Measurements from ENCODE around the gene TMEM120B. TPM values are rescaled to one million over a fixed set of nuclear protein-coding genes. Genes with fewer than 3 reads are reported as not detected.

The TMEM120B gene
- total RNA-seq, 1 experiment from 2014 or later, result 18.5 TPM

DNA sequence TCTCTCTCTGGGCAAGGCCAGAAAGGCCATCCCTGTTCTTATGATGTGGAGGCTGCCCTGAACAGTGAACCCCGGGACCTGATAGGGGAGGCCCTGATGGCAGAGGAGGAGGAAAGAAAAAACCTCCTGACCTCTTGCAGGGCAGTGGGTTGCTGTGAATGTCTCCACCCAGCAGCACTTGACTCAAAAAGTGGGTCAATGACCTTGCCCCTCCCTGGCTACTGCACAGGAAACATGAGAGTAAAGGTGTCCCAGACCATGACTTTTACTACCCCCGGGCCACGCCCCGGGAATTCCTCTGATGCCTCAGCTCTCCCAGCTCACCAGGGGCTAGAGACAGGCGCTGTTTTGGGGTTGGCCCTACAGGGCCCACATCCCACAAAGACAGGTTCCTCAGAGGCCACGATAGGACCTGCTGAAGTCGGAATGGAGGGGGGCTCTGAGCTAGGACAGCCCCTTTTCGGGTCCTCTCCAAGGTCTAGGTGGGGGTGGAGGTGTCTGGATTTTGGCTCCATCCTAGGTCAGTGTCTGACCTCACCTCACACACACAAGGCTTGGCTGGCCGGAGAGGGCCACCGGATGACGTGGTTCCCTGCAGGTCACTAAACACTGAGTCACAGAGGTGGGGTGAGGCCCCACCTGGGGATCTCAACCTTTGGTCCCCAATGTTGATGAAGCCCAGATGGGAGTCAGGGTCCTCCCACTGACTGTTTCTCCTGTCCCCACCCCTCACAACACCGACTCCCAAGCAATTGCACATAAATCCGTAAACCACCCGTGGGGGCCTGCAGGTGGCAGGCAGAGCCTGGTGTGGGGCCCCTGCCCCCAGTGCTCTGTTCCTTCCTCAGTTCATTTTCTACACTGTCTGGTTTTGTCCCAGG is 79.4 kb downstream of the TMEM120B start:
- Histone ChIP-seq H3K9me2 (replicated peaks; ENCODE audit: low read length) (no peaks in the 10 kb centered on the region), H3F3A (ENCODE audit: low read length, unreplicated experiment) (no peaks in the 10 kb centered on the region), H3K4me2 (ENCODE audit: low read length) (peak overlapping the region; percentile 93), H3K4me1 (ENCODE audit: insufficient read depth, low read length) (peaks cover 76% of the 10 kb centered on the region), H2AFZ (ENCODE audit: low read length) (no peak overlapping the region), H3K27ac (ENCODE audit: low read length) (peak overlapping the region; percentile 96), H3K9me3 (ENCODE audit: low read length) (no peaks in the 10 kb centered on the region), H4K20me1 (ENCODE audit: low read length) (0 out of 2 replicates have a peak, but pooled peaks cover 3% of the 10 kb centered on the region), H3K27me3 (ENCODE audit: low read length) (no peaks in the 10 kb centered on the region), H3K36me3 (ENCODE audit: low read depth, low read length) (peaks cover 13% of the 10 kb centered on the region; the same call in 1 of the 2 replicates), H3K9ac (ENCODE audit: low read length) (peak overlapping the region; percentile 94), H3K79me2 (ENCODE audit: low read length) (peaks cover 82% of the 10 kb centered on the region), H3K4me3 (ENCODE audit: low read length) (peak overlapping the region; percentile 84)
- ChIA-PET CTCF (interaction anchor here (0.5 to 0.6 kb wide), 3 partner anchors 94 to 315 kb away, joined by 3 to 4 read pairs (median 3); no protein-coding TSS in a partner anchor), POLR2A (ENCODE audit: unreplicated experiment) (interaction anchor here (0.7 to 1.4 kb wide), 4 partner anchors 17 to 317 kb away, joined by 4 to 8 read pairs (median 5); no protein-coding TSS in a partner anchor)
- BruUV-seq (replicated peaks), result no TSS peak
- DNase-seq, result peak; percentile 96
- intact Hi-C loops (cut with micrococcal nuclease), result loop anchor here (5.0 to 10.0 kb wide), 3 partner anchors 80 to 233 kb away; partner anchors contain the start of genes BCL7A, ORAI1 and TMEM120B
- TF ChIP-seq CTCF (conservative IDR thresholded peaks at IDR 0.05; ENCODE audit: low read depth, low read length), result peak; percentile 21; the same call in 1 of the 2 replicates
- no peak for TF ChIP-seq EZH2phosphoT487 (IDR thresholded peaks at IDR 0.05; ENCODE audit: borderline replicate concordance, low read length)
- TF ChIP-seq EZH2 (IDR thresholded peaks at IDR 0.05; ENCODE audit: low read length, unreplicated experiment), result no peak
- peak; percentile 27 for ATAC-seq

- TF ChIP-seq EZH2 (IDR thresholded peaks at IDR 0.05; ENCODE audit: low read length, unreplicated experiment) (no peak), CTCF (conservative IDR thresholded peaks at IDR 0.05; ENCODE audit: low read depth, low read length) (no peak; the same call in 1 of the 2 replicates), EZH2phosphoT487 (IDR thresholded peaks at IDR 0.05; ENCODE audit: borderline replicate concordance, low read length) (no peak)
- H3K27ac ChIP-seq (ENCODE audit: low read length), result peak overlapping the region; percentile 96
- ATAC-seq, result no peak
- H3K9ac ChIP-seq (ENCODE audit: low read length), result peak overlapping the region; percentile 94
- TSS peak; percentile 90 for BruUV-seq (replicated peaks)
- ChIA-PET POLR2A (ENCODE audit: unreplicated experiment) (interaction anchor here (0.7 to 1.0 kb wide), 3 partner anchors 19 to 316 kb away, joined by 4 to 13 read pairs (median 4); no protein-coding TSS in a partner anchor), CTCF (interaction anchor here (0.5 to 3.9 kb wide), 4 partner anchors 17 to 99 kb away, joined by 3 to 45 read pairs (median 4); no protein-coding TSS in a partner anchor)
- H3K36me3 ChIP-seq (ENCODE audit: low read depth, low read length), result peaks cover 7% of the 10 kb centered on the region; the same call in 1 of the 2 replicates
- intact Hi-C loops (cut with micrococcal nuclease), result loop anchor here (5.0 to 10.0 kb wide), 3 partner anchors 81 to 232 kb away; partner anchors contain the start of genes BCL7A, ORAI1 and TMEM120B
- no peaks in the 10 kb centered on the region for H3F3A ChIP-seq (ENCODE audit: low read length, unreplicated experiment)
- H3K27me3 ChIP-seq (ENCODE audit: low read length), result no peaks in the 10 kb centered on the region
- H4K20me1 ChIP-seq (ENCODE audit: low read length), result 0 out of 2 replicates have a peak, but pooled peaks cover 3% of the 10 kb centered on the region
- H3K9me3 ChIP-seq (ENCODE audit: low read length), result no peaks in the 10 kb centered on the region
- no peak overlapping the region; the same call in 1 of the 2 replicates for H2AFZ ChIP-seq (ENCODE audit: low read length)
- H3K4me2 ChIP-seq (ENCODE audit: low read length), result peak overlapping the region; percentile 93
- DNase-seq, result peak; percentile 36
- H3K9me2 ChIP-seq (replicated peaks; ENCODE audit: low read length), result no peaks in the 10 kb centered on the region
- H3K4me1 ChIP-seq (ENCODE audit: insufficient read depth, low read length), result peaks cover 80% of the 10 kb centered on the region
- H3K4me3 ChIP-seq (ENCODE audit: low read length), result peak overlapping the region; percentile 84
- H3K79me2 ChIP-seq (ENCODE audit: low read length), result peaks cover 81% of the 10 kb centered on the region
Measured at GRCh38 chr12:121792607-121793439, 80.3 kb downstream of the TMEM120B start.
